ENCODE measurements around the gene TREX2.

The TREX2 gene

GRCh38 chrX:153475751-153476281 lies 30.0 kb upstream of the TREX2 start:
- no peak for DNase-seq

GRCh38 chrX:153475271-153475670 lies 29.4 kb upstream of the TREX2 start:
- DNase-seq, result no peak

- DNase-seq, result peak; percentile 62
These were observed 28.9 kb upstream of the TREX2 start for GRCh38 chrX:153474718-153475117.

GRCh38 chrX:153474266-153474665 lies 28.4 kb upstream of the TREX2 start:
- no peak for DNase-seq

GRCh38 chrX:153473126-153473525 lies 27.3 kb upstream of the TREX2 start:
- no peak for DNase-seq

DNA sequence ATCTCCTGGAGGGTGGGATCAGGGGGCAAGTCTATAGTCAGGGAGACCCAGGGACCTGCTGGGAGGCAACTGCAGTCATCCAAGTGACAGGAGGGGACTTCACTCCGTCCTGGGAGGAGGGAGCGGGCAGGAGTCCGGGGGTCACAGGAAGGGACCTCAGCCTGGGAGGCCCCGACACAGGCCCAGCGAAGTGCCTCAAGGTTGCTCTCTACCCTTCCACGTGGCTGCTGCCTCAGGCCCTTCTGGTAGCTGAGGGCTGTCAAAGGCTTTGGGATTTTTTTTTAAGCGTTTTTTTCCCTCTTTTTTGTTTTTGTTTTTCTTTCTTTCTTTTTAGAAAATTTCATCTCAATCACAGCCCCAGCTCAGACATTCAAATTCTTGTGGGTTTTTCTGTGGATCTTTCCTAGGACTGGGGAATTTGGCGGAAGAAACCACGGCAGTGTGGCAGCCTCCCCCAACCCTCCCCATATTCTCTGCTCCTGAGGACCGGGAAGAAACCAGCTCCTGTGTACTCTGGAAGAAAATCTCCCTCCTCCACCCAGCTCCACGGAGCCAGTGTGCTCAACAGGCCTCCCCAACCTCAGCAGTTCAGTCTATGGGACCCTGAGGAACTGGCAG lies 25.9 kb upstream of the TREX2 start:
- no peak for DNase-seq

DNA sequence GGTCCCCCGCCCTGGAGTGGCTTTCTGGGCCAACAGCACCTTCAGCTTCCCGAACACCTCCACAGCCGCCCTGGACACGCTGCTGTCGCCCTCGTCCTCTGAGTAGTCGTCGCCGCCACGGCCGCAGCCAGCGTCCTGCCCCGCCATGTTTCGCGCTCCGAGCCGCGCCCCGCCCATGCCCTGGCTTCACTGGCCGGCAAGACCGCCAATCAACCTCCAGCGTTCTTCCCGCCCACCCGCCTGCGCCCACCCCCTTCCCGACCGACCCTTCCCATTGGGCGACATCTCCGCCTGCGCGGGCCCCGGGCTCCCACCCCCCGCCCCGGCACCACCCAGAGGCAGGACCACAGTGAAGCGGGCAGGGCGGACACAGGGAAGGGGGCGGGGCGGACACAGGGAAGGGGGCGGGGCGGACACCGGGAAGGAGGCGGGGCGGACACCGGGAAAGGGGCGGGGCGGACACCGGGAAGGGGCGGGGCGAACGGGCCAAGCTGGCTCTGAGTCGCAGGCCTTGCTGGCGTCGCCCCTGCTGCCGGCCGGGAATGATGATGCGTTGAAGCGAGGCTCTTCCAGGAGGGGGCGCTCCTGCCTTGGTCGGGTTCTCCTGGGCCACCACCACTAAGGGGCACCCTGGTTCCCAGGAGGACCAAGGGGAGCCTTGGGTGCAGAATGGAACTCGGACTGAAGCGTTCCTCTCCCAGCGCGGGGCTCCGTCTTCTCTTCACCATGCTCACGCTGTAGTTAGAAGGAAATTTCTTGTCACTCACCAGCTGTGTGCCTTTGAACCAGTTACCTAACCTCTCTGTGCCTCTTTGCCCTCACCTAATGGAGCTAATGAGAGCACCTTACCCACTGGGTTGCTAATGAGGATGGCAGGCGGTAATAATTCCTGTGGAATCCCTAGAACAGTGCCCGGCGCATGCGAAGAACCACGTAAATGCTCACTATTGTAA lies 24.8 kb upstream of the TREX2 start, which contains the start of gene HAUS7:
Gene HAUS7, minus strand, starts transcription at position 166 of the 953 bp plus-strand sequence. Its CDS starts 19 bp downstream, at position 147.
- peak; percentile 55 for DNase-seq

DNA sequence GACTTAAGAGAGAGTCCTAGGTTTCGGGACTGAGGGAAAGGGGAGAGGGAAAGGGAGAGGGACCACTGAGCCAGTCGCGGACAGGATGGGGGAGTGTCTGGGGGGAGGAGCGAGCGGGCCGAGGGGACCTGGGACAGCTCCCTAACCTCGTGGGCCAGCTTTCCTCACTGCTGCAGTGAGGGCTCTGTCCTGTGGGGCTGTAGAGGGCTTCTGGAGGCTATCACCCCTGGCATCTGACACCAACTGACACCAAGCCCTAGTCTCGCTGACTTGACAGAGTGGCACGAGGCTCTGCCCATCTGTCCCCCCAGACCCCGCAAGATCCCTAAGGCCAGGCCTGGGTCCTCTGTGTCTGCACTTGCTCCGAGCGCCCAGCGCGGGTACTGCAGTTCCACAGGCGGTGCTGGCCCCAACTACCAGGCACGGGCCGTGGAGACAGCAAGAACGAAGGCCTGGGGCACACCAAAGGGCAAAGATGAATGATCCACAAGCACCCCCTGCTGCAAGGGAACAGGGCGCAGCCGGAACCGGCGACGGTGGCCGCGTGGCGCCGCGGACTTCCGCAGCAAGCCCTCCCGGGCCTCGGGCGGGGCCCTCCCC lies 24.1 kb upstream of the TREX2 start:
- DNase-seq, result peak; percentile 75

- no peak for DNase-seq
These were observed 22.2 kb upstream of the TREX2 start for GRCh38 chrX:153468008-153468580.

GRCh38 chrX:153465691-153466380 lies 20.0 kb upstream of the TREX2 start:
- DNase-seq, result no peak

GRCh38 chrX:153464116-153464515 lies 18.3 kb upstream of the TREX2 start:
- no peak for DNase-seq

GRCh38 chrX:153463556-153463955 lies 17.7 kb upstream of the TREX2 start:
- no peak for DNase-seq

DNA sequence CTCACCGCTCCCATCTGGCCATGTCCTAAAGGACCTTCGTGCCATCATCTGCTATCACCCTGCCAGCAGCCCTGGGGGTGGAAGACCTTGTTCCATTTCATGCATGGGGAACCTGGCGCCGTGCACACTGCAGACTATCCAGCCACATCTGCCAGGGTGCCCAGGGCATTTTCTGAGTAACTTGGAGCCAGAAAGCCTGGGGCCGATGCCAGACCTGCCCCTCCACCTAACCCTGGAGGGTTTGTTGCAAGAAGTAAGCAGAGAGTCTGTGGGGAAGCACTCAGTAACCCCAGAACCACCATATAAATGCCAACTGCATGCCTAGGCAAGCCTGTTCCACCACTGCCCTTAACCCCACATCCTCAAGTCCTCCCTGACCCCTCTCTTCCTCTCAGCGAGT lies 17.2 kb upstream of the TREX2 start:
- DNase-seq, result no peak

DNA sequence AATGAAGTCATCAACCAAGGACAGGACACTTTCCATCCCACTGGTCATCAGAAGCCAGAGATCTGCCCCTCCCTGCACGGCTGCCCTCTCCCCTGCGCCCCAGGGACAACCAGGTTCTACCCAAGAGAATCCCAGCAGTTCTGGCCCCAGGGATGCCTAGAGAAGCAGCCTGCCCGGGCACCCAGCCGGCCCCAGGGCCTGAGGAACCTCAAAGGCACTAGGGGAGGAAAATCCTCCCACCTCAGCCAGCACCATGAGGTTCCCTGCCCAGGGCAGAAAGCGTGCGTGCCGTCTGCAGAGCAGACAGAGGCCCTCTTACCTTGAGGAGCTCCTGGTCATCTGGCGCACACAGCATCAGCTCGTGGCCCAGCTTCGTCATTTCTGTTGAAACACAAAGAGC lies 16.4 kb upstream of the TREX2 start:
- DNase-seq, result no peak

DNA sequence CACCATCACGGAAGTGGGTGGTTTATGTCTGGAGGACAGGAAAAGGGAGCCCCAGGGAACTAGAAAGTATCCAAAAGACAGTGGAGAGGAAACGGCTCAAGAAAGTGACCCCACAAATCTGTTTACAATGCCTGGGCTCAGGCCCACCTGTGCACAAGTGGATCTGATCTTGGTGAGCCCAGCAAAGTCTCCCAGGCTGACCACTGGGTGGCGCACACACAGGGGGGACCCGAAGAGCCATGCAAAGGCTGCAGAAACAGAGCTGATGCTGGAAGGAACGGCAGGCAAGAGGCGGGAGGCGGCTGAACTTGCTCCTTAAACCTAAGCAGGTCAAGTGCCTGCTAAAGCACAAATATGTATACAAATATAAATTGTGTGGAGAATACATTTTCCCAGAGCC lies 15.0 kb upstream of the TREX2 start:
- DNase-seq, result no peak

DNA sequence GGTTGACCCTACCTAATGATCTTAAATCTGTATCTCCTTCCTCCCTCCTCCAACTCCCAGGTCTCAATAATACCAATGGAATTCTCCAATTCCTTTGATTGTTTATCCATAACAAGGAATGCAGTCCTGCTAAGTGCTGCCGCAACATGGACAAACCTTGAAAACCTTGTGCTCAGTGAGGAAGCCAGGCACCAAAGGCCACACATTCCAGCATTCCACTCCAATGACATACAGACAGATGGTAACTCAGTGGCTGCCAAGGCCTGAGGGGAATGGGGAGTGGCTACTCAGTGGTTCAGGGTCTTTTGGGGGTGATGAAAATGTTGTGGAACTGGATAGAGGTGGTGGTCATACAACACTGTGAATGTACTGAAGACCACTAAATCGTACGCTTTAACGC lies 14.1 kb upstream of the TREX2 start:
- DNase-seq, result no peak

DNA sequence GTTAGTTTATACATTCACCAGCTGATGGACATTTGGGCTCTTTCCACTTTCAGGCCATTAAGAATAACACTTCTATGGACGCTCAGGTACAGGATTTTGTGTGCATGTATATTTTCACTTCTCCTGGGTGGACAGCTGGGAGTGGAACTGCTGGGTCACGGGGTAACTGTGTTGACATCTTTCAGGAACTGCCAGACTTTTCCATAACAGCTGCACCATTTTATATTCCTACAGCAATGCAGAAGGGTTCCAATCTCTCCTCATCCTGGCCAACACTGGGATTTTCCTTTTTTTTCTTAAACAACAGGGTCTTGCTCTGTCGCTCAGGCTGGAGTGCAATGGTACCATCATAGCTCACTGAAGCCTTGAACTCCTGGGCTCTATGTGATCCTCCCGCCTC lies 12.6 kb upstream of the TREX2 start:
- no peak for DNase-seq

GRCh38 chrX:153457827-153458466 lies 12.1 kb upstream of the TREX2 start:
- DNase-seq, result no peak

- DNase-seq, result no peak
These were observed 11.4 kb upstream of the TREX2 start for GRCh38 chrX:153457136-153457825.

GRCh38 chrX:153456704-153457103 lies 10.8 kb upstream of the TREX2 start:
- DNase-seq, result no peak

DNA sequence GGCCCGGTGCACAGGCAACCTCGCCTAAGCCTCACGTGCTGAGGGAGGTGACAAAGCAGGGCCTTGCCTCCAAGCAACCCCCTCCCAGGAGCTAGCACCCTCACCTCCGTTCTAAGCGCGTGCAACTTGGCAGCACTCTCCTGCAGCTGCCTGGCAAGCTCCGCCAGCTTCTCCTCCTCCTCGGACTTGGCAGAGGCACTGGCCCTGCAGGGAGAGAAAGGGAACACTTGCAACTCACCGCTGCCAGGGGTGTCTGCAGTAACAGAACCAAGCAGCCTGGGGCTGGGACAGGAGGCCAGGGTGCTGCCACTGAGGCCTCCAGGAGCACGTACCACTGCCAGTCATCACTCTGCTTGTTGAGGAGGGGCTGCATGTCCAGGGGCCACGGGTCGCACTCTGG lies 10.3 kb upstream of the TREX2 start:
- DNase-seq, result no peak
